K562 treated with DMSO at 1 percent for 24 hours (cell line): Measurements from ENCODE around the gene BCKDHA. TPM values are rescaled to one million over a fixed set of nuclear protein-coding genes. Genes with fewer than 3 reads are reported as not detected.

Source experiments
- total RNA-seq: library from RNA; unstranded; fragments of 300-600 nt; gene quantifications from 2 replicates; pipeline ENCODE4 v1.2.3, GENCODE V29; 2022; ENCODE audit warnings: low read depth; ENCODE audit not compliant: insufficient read depth

Gene BCKDHA
- 72.3 and 74.8 TPM in 2 replicates for total RNA-seq

GRCh38 chr19:41397086-41398049, at the start of gene BCKDHA, which contains the start of gene EXOSC5:
Gene BCKDHA, plus strand, starts transcription at chr19:41397818. Its CDS starts 10 bp downstream, at chr19:41397828.
Gene EXOSC5, minus strand, starts transcription at chr19:41397359. Its CDS starts 31 bp downstream, at chr19:41397328.

GRCh38 chr19:41353466-41354342, 43.9 kb upstream of the BCKDHA start, which contains the start of gene TGFB1:
Gene TGFB1, minus strand, starts transcription at chr19:41353922. Its CDS starts 878 bp downstream, at chr19:41353044.

GRCh38 chr19:41363753-41364523, 33.7 kb upstream of the BCKDHA start, which contains the start of gene B9D2:
Gene B9D2, minus strand, starts transcription at chr19:41364149. Its CDS starts 630 bp downstream, at chr19:41363519.

GRCh38 chr19:41376241-41376997, 21.2 kb upstream of the BCKDHA start, which contains the start of gene TMEM91:
Gene TMEM91, plus strand, starts transcription at chr19:41376533. Its CDS starts 1,777 bp downstream, at chr19:41378310.

GRCh38 chr19:41426952-41427646, 29.5 kb downstream of the BCKDHA start, which contains the start of gene B3GNT8:
Gene B3GNT8, minus strand, starts transcription at chr19:41427374. Its CDS starts 596 bp downstream, at chr19:41426778.

GRCh38 chr19:41439441-41440222, 42.0 kb downstream of the BCKDHA start, which contains the start of gene DMAC2:
Gene DMAC2, minus strand, starts transcription at chr19:41439912. Its CDS starts 13 bp downstream, at chr19:41439899.

GRCh38 chr19:41442473-41443355, 45.1 kb downstream of the BCKDHA start, which contains the start of gene ERICH4:
Gene ERICH4, plus strand, starts transcription at chr19:41443156. Its CDS starts 14 bp downstream, at chr19:41443170.

Other genes with a start within 250 kb of the BCKDHA start
- gene CYP2S1, start 204.6 kb upstream of the BCKDHA start, total RNA-seq = 1.3 and 4.7 TPM in 2 replicates
- gene AXL, start 178.6 kb upstream of the BCKDHA start, total RNA-seq = 0.47 and 0.88 TPM in 2 replicates
- 148 and 151 TPM in 2 replicates for gene HNRNPUL1, start 133.4 kb upstream of the BCKDHA start, total RNA-seq
- 39.1 and 39.2 TPM in 2 replicates for gene CCDC97, start 87.6 kb upstream of the BCKDHA start, total RNA-seq
- gene TGFB1, start 43.9 kb upstream of the BCKDHA start, total RNA-seq = 233 and 239 TPM in 2 replicates
- gene B9D2, start 33.7 kb upstream of the BCKDHA start, total RNA-seq = 10.7 and 16.9 TPM in 2 replicates
- gene TMEM91, start 21.3 kb upstream of the BCKDHA start, total RNA-seq = 7.0 and 7.3 TPM in 2 replicates
- gene EXOSC5, start 459 bp upstream of the BCKDHA start, total RNA-seq = 33.9 and 44.8 TPM in 2 replicates
- 9.5 and 14.8 TPM in 2 replicates for gene B3GNT8, start 29.6 kb downstream of the BCKDHA start, total RNA-seq
- gene DMAC2, start 42.1 kb downstream of the BCKDHA start, total RNA-seq = 68.0 and 75.7 TPM in 2 replicates
- not detected in 2 replicates for gene ERICH4, start 45.3 kb downstream of the BCKDHA start, total RNA-seq
- gene CEACAM21, start 178.3 kb downstream of the BCKDHA start, total RNA-seq = 1.2 and 1.6 TPM in 2 replicates
- gene CEACAM4, start 229.3 kb downstream of the BCKDHA start, total RNA-seq = not detected in 2 replicates